HepG2 (cell line): Measurements from ENCODE around the gene OTOGL. TPM values are rescaled to one million over a fixed set of nuclear protein-coding genes. Genes with fewer than 3 reads are reported as not detected.
A peak's percentile ranks its signal among the peaks of the same experiment; 100 is the strongest.

Experiments
- ARID5B ChIP-seq: IDR thresholded peaks from 2 replicates; pipeline ENCODE4 v1.4.0; 2020; ENCODE audit warnings: mild to moderate bottlenecking, missing genetic modification reagents
- ELF1 ChIP-seq: sonication (generic); formaldehyde crosslinking; IDR thresholded peaks from 2 replicates; pipeline ENCODE4 v1.4.0; 2020; ENCODE audit warnings: missing genetic modification reagents
- FOXJ3 ChIP-seq: sonication (generic); formaldehyde crosslinking; IDR thresholded peaks from 2 replicates; pipeline ENCODE4 v1.4.0; 2020; ENCODE audit warnings: missing genetic modification reagents, mild to moderate bottlenecking, borderline replicate concordance
- KLF13 ChIP-seq: sonication (generic); formaldehyde crosslinking; IDR thresholded peaks from 2 replicates; pipeline ENCODE4 v1.4.0; 2020; ENCODE audit warnings: mild to moderate bottlenecking, missing genetic modification reagents
- MAZ ChIP-seq, 2 experiments: sonication (generic) in 1 of 2; formaldehyde crosslinking in 1 of 2; IDR thresholded peaks; 2 replicates each; pipeline versions ENCODE4 v1.5.0 to v1.6.1; 2012 to 2020; ENCODE audit warnings: low read depth in 2 of 2, mild to moderate bottlenecking in 2 of 2, borderline replicate concordance in 1 of 2, improper control_type of control experiment in 1 of 2, low read length in 1 of 2, missing genetic modification reagents in 1 of 2, moderate library complexity in 1 of 2
- MED1 ChIP-seq: sonication (generic); formaldehyde crosslinking; IDR thresholded peaks from 2 replicates; pipeline ENCODE4 v1.4.0; 2020; ENCODE audit warnings: missing genetic modification reagents
- MED8 ChIP-seq: sonication (generic); formaldehyde crosslinking; IDR thresholded peaks from 2 replicates; pipeline ENCODE4 v1.8.1; 2023; ENCODE audit warnings: mild to moderate bottlenecking, missing genetic modification reagents; ENCODE audit not compliant: insufficient replicate concordance
- MLLT10 ChIP-seq: sonication (generic); formaldehyde crosslinking; IDR thresholded peaks from 2 replicates; pipeline ENCODE4 v1.4.0; 2020; ENCODE audit warnings: missing genetic modification reagents
- NKX3-1 ChIP-seq: sonication (generic); formaldehyde crosslinking; IDR thresholded peaks from 2 replicates; pipeline ENCODE4 v1.5.0; 2020; ENCODE audit warnings: missing genetic modification reagents
- PCBP2 ChIP-seq: fragments of 200-400 bp; formaldehyde crosslinking; optimal IDR thresholded peaks from 2 replicates; pipeline ENCODE3; 2018; ENCODE audit warnings: low read length, low read depth; ENCODE audit not compliant: poor library complexity, severe bottlenecking
- RCOR2 ChIP-seq: IDR thresholded peaks from 2 replicates; pipeline ENCODE4 v1.6.1; 2016; ENCODE audit warnings: missing biosample characterization, missing genetic modification reagents
- RFX3 ChIP-seq: IDR thresholded peaks from 2 replicates; pipeline ENCODE4 v1.6.1; 2016; ENCODE audit warnings: missing biosample characterization, missing genetic modification reagents
- SMYD3 ChIP-seq: sonication (generic); formaldehyde crosslinking; IDR thresholded peaks from 2 replicates; pipeline ENCODE4 v1.8.1; 2023; ENCODE audit warnings: mild to moderate bottlenecking, missing genetic modification reagents
- SNAPC2 ChIP-seq: sonication (generic); formaldehyde crosslinking; IDR thresholded peaks from 2 replicates; pipeline ENCODE4 v1.8.1; 2022; ENCODE audit warnings: mild to moderate bottlenecking, missing genetic modification reagents
- SOX5 ChIP-seq: IDR thresholded peaks from 2 replicates; pipeline ENCODE4 v1.6.1; 2016; ENCODE audit warnings: borderline replicate concordance
- TEAD3 ChIP-seq: optimal IDR thresholded peaks from 2 replicates; pipeline ENCODE3; 2016; ENCODE audit warnings: borderline replicate concordance
- ZBTB20 ChIP-seq: sonication (generic); formaldehyde crosslinking; IDR thresholded peaks from 2 replicates; pipeline ENCODE4 v1.8.1; 2023; ENCODE audit warnings: missing genetic modification reagents, low read depth, mild to moderate bottlenecking, borderline replicate concordance
- ZBTB44 ChIP-seq: sonication (generic); formaldehyde crosslinking; IDR thresholded peaks from 2 replicates; pipeline ENCODE4 v1.4.0; 2020; ENCODE audit warnings: missing genetic modification reagents
- ZFP62 ChIP-seq: sonication (generic); formaldehyde crosslinking; IDR thresholded peaks from 2 replicates; pipeline ENCODE4 v1.4.0; 2020; ENCODE audit warnings: missing genetic modification reagents
- ZNF232 ChIP-seq: sonication (generic); formaldehyde crosslinking; IDR thresholded peaks from 2 replicates; pipeline ENCODE4 v1.4.0; 2020; ENCODE audit warnings: missing genetic modification reagents, borderline replicate concordance
- ZNF703 ChIP-seq: sonication (generic); formaldehyde crosslinking; IDR thresholded peaks from 2 replicates; pipeline ENCODE4 v1.5.1; 2020; ENCODE audit warnings: missing genetic modification reagents, mild to moderate bottlenecking, moderate library complexity, borderline replicate concordance
- ZNF747 ChIP-seq: sonication (generic); formaldehyde crosslinking; IDR thresholded peaks from 2 replicates; pipeline ENCODE4 v1.8.1; 2023; ENCODE audit warnings: missing genetic modification reagents, mild to moderate bottlenecking, borderline replicate concordance
- ZNF768 ChIP-seq: sonication (generic); formaldehyde crosslinking; IDR thresholded peaks from 2 replicates; pipeline ENCODE4 v1.4.0; 2020; ENCODE audit warnings: missing genetic modification reagents
- ZXDC ChIP-seq: sonication (generic); formaldehyde crosslinking; IDR thresholded peaks from 2 replicates; pipeline ENCODE4 v1.5.0; 2020; ENCODE audit warnings: mild to moderate bottlenecking, missing genetic modification reagents
- polyA plus RNA-seq, 8 experiments: library from polyadenylated mRNA; depleted of rRNA in 3 of 8; stranded (reverse) in 7 of 8; unstranded in 1 of 8; fragments of >200 nt; fragmentation: Illumina TruSeq in 4 of 8; extraction: Trizol in 4 of 8; gene quantifications; 2 replicates each; pipeline versions ENCODE4 v1.2.1 to v1.2.3, GENCODE V29; 2011 to 2016; ENCODE audit warnings: low read depth in 4 of 8, missing spikeins in 1 of 8, mixed read lengths in 1 of 8; ENCODE audit not compliant: insufficient read depth in 1 of 8
- total RNA-seq, 5 experiments: library from RNA; depleted of rRNA; stranded (reverse); fragments of >200 nt; fragmentation: Illumina TruSeq; extraction: Trizol; gene quantifications; 2 replicates each; pipeline ENCODE4 v1.2.3, GENCODE V29; 2016; ENCODE audit warnings: low read depth in 1 of 5

Gene OTOGL
- total and polyA plus RNA-seq, 2 of the 13 experiments (the other 11 are each of a cell fraction or from before 2014, with no cell fraction given), result not detected

- no peak for TF ChIP-seq SNAPC2 (CRISPR knock-in tag)
- TF ChIP-seq MED8, result no peak
- no peak for TF ChIP-seq FOXJ3
- TF ChIP-seq KLF13 (CRISPR knock-in tag), result no peak
- no peak for TF ChIP-seq ZBTB44 (CRISPR knock-in tag)
- TF ChIP-seq RFX3 (CRISPR knock-in tag), result no peak
- no peak for TF ChIP-seq ZBTB20 (CRISPR knock-in tag)
- TF ChIP-seq ZNF768 (CRISPR knock-in tag), result no peak
- TF ChIP-seq TEAD3 (CRISPR knock-in tag), result peak; percentile 85
- 0 out of 2 replicates have a peak, but pooled peaks have one; percentile 16 for TF ChIP-seq RCOR2
- TF ChIP-seq ZXDC (CRISPR knock-in tag), result no peak
- TF ChIP-seq ELF1 (CRISPR knock-in tag), result 0 out of 2 replicates have a peak, but pooled peaks have one; percentile 27
- no peak for TF ChIP-seq ZFP62 (CRISPR knock-in tag)
- no peak for TF ChIP-seq MAZ (IDR thresholded peaks at IDR 0.05; ENCODE audit: borderline replicate concordance, low read depth, low read length)
- no peak for TF ChIP-seq MAZ (CRISPR knock-in tag; IDR thresholded peaks at IDR 0.05; ENCODE audit: low read depth)
- TF ChIP-seq ZNF232 (CRISPR knock-in tag), result no peak
- no peak for TF ChIP-seq NKX3-1
- no peak for TF ChIP-seq SMYD3 (CRISPR knock-in tag)
- TF ChIP-seq PCBP2, result no peak
- TF ChIP-seq SOX5 (CRISPR knock-in tag), result no peak; the same call in 1 of the 2 replicates
- TF ChIP-seq ZNF747 (CRISPR knock-in tag), result no peak
- peak; percentile 22; the same call in 1 of the 2 replicates for TF ChIP-seq ARID5B (CRISPR knock-in tag)
- no peak for TF ChIP-seq MED1 (CRISPR knock-in tag)
- no peak for TF ChIP-seq ZNF703 (CRISPR knock-in tag)
- no peak for TF ChIP-seq MLLT10 (CRISPR knock-in tag)
Observed at GRCh38 chr12:80353254-80353653, 253.9 kb downstream of the OTOGL start (continued).
